ENCODE measurements around the gene MIPOL1.

MIPOL1 gene

GRCh38 chr14:37595809-37596621 is 398.3 kb downstream of the MIPOL1 start:
- DNase-seq (ENCODE audit: low read depth), result peak; percentile 20
- TF ChIP-seq CTCF (conservative IDR thresholded peaks at IDR 0.05; ENCODE audit: control insufficient read depth, insufficient read depth, low read depth, low read length), result no peak
- H3K4me3 ChIP-seq (ENCODE audit: control insufficient read depth, low read depth, low read length), result no peak overlapping the region

- TF ChIP-seq CTCF (conservative IDR thresholded peaks at IDR 0.05; ENCODE audit: control insufficient read depth, insufficient read depth, low read depth, low read length), result no peak
- no peak overlapping the region for H3K4me3 ChIP-seq (ENCODE audit: control insufficient read depth, low read depth, low read length)
- no peak for DNase-seq (ENCODE audit: low read depth)
These were observed 399.2 kb downstream of the MIPOL1 start for GRCh38 chr14:37596790-37597472.

GRCh38 chr14:37597538-37597913 is 399.8 kb downstream of the MIPOL1 start:
- DNase-seq (ENCODE audit: low read depth), result peak; percentile 30
- H3K4me3 ChIP-seq (ENCODE audit: control insufficient read depth, low read depth, low read length), result no peak overlapping the region
- peak; percentile 52 for TF ChIP-seq CTCF (conservative IDR thresholded peaks at IDR 0.05; ENCODE audit: control insufficient read depth, insufficient read depth, low read depth, low read length)

- peak overlapping the region; percentile 9 for H3K4me3 ChIP-seq (ENCODE audit: control insufficient read depth, low read depth, low read length)
- no peak for TF ChIP-seq CTCF (conservative IDR thresholded peaks at IDR 0.05; ENCODE audit: control insufficient read depth, insufficient read depth, low read depth, low read length)
- no peak for DNase-seq (ENCODE audit: low read depth)
These were observed 400.4 kb downstream of the MIPOL1 start for GRCh38 chr14:37597914-37598746.

GRCh38 chr14:37598747-37599506 is 401.2 kb downstream of the MIPOL1 start:
- no peak for DNase-seq (ENCODE audit: low read depth)
- H3K4me3 ChIP-seq (ENCODE audit: control insufficient read depth, low read depth, low read length), result no peak overlapping the region
- TF ChIP-seq CTCF (conservative IDR thresholded peaks at IDR 0.05; ENCODE audit: control insufficient read depth, insufficient read depth, low read depth, low read length), result no peak

All from fibroblast of mammary gland (primary cell).